Thyroid gland (tissue), 4 donors: ENCODE results near the gene MPP2. TPM values are rescaled to one million over a fixed set of nuclear protein-coding genes. Genes with fewer than 3 reads are reported as not detected.
A peak's percentile ranks its signal among the peaks of the same experiment; 100 is the strongest.

Experiments used
- DNase-seq, 2 donors: peaks; one replicate each; pipeline ENCODE4 v3.0.0-alpha.2; 2019
- H3K27ac ChIP-seq, 3 donors: fragments of 200-600 bp; sonication (generic); 1 replicate in 2 of 3; 2 replicates in 1 of 3; pipeline ENCODE4 v1.5.1; 2016 to 2019; ENCODE audit warnings: mild to moderate bottlenecking in 1 of 3, moderate library complexity in 1 of 3
- H3K27me3 ChIP-seq: fragments of 200-600 bp; sonication (generic); one replicate; pipeline ENCODE4 v1.5.1; 2019
- H3K36me3 ChIP-seq, 2 donors: fragments of 200-600 bp; sonication (generic); one replicate each; pipeline ENCODE4 v1.5.1; 2016 to 2019
- H3K4me1 ChIP-seq, 2 donors: fragments of 200-600 bp; sonication (generic); one replicate each; pipeline ENCODE4 v1.5.1; 2017 to 2019
- H3K4me3 ChIP-seq, 3 donors: fragments of 200-600 bp; sonication (generic); replicated peaks in 1 of 3; 1 replicate in 2 of 3; 2 replicates in 1 of 3; pipeline ENCODE4 v1.5.1; 2016; ENCODE audit warnings: mild to moderate bottlenecking in 1 of 3
- H3K9me3 ChIP-seq: fragments of 200-600 bp; sonication (generic); one replicate; pipeline ENCODE4 v1.5.1; 2017
- CTCF ChIP-seq, 6 experiments: fragments of 200-600 bp in 3 of 6; fragments of 450-650 bp in 3 of 6; sonication (generic) in 3 of 6; IDR thresholded peaks; one replicate each; pipeline ENCODE4 v1.5.1; 2016 to 2019; ENCODE audit warnings: antibody characterized with exemption in 6 of 6, mild to moderate bottlenecking in 2 of 6, inconsistent platforms in 1 of 6, moderate library complexity in 1 of 6
- POLR2A ChIP-seq, 2 donors: fragments of 450-650 bp; IDR thresholded peaks; one replicate each; pipeline ENCODE4 v1.6.1; 2017; ENCODE audit warnings: antibody characterized with exemption in 2 of 2, mild to moderate bottlenecking in 2 of 2, moderate library complexity in 1 of 2
- WGBS, 2 donors: methylation state at CpG; one replicate each; pipeline ENCODE4 v1.1.5; 2017; 5-methylcytosine and 5-hydroxymethylcytosine counted together
- intact Hi-C: fragments of 100-400 bp; cut with DNase I; formaldehyde crosslinking; loops from one replicate; pipeline ENCODE4 v1.15.1; 2023
- total RNA-seq, 4 donors: library from RNA; depleted of rRNA; stranded (reverse); fragments of >200 nt; gene quantifications; one replicate each; pipeline ENCODE4 v1.2.3, GENCODE V29; 2016

The MPP2 gene
- total RNA-seq, 4 donors from 2014 or later = 6.5 to 30.8 (median 9.0) TPM

DNA sequence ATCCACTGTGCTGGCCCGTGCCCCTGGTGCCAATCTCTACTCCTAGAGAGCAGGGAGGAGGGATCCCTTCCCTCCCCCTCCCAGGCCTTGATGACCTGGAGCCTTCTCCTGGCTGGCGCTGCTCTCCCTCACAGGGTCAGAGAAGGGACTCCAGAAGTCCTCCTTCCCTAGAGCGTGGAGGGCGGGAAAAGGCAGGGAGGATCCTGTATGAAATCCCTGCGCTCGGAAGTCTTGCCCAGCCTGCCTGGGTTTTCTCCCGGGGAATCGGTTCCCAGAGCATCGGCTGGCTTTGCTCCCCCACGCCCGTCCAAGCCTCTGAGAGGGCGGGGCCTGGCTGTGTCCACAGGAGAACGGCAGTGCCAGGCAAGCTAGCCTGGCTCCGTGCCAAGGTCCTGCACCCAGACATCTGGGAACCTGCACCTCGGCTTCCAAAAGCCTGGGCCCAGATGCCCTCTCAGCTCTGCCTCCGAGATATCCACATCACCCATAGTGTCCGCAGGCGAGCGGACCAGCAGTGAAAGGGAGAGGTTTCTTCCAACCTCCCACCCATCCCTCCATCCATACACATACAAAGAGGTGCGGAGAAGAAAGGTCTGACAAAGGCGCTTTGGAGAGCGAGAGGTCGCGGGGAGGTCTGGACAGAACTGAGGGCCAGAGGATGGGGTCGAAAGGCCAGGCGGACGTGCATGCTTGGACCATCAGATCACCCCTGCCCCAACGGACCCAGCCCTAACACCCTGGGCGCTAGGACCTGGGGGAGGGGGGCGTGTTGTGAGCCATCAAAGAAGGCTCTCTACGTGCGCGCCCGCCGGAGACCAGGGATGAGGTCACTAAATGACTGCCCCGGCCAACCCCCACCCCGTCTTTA lies 1.1 kb downstream of the MPP2 start:
- TF ChIP-seq CTCF (IDR thresholded peaks at IDR 0.05) (no peak), POLR2A (IDR thresholded peaks at IDR 0.05) (no peak)
- intact Hi-C loops = loop anchor here (10.0 kb wide), 1 partner anchor 219 kb away; the partner anchor contains the start of gene HDAC5

DNA sequence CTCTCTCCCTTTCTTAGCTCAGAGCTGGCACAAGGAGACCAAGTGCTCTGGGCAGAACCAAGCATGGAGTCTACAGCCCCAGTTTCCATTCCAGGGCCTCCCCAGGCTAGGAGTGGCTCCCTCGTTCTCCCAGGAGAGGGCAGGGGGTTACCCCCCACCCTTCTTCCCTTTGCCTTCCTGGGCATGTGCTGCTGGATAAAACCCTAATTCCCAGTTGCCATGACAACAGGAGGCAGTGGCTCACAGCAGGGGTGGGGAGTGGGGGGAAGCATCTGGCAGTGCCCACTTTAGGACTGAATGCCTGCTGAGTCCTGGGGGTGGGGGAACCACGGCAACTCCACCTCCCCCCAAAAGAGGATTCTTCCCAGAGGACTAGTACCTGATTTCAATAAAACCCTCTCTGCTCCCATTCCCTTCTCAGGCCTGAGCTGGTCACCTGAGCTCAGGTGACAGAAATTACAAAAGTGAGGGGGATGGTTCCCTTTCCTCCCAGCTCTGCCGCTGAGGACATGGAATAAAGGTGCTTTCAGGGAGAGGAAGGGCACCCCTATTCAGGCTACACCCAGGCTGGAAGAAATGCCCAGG lies 1.8 kb downstream of the MPP2 start:
- H3K4me3 ChIP-seq = no peak overlapping the region
- no peak for DNase-seq
- peaks cover 4 to 27% of the 10 kb centered on the region in 2 donors for H3K4me1 ChIP-seq
- H3K27ac ChIP-seq = no peak overlapping the region
- no peaks in the 10 kb centered on the region for H3K9me3 ChIP-seq
- TF ChIP-seq POLR2A (IDR thresholded peaks at IDR 0.05) = no peak
- no peak for TF ChIP-seq CTCF (IDR thresholded peaks at IDR 0.05)
- H3K27me3 ChIP-seq = no peaks in the 10 kb centered on the region
- WGBS, 2 donors = 48 to 52% methylated on average over 3 of the region's 3 CpGs
- intact Hi-C loops = loop anchor here (10.0 kb wide), 1 partner anchor 219 kb away; the partner anchor contains the start of gene HDAC5
- H3K36me3 ChIP-seq = no peaks in the 10 kb centered on the region

More for the DNA sequence above, 1.1 kb downstream of the MPP2 start:
- Histone ChIP-seq H3K4me3 (peak overlapping the region; percentile 47 to 68 (median 63)), H3K27me3 (no peaks in the 10 kb centered on the region), H3K36me3 (no peaks in the 10 kb centered on the region), H3K4me1 (peaks cover 0 to 20% of the 10 kb centered on the region in 2 donors), H3K9me3 (no peaks in the 10 kb centered on the region), H3K27ac (peak overlapping the region in 1 of 3 donors; percentile 55)
- 3 to 8% methylated on average over 24 to 30 of the region's 37 CpGs for WGBS, 2 donors
- peak; percentile 78 to 85 for DNase-seq

GRCh38 chr17:43901861-43902589 lies 5.3 kb downstream of the MPP2 start:
- intact Hi-C loops = loop anchor here (10.0 kb wide), 1 partner anchor 223 kb away; the partner anchor contains the start of gene HDAC5
- Histone ChIP-seq H3K4me1 (peaks cover 7 to 28% of the 10 kb centered on the region in 2 donors), H3K36me3 (no peaks in the 10 kb centered on the region), H3K27ac (no peak overlapping the region), H3K4me3 (no peak overlapping the region), H3K27me3 (no peaks in the 10 kb centered on the region), H3K9me3 (no peaks in the 10 kb centered on the region)
- TF ChIP-seq CTCF (IDR thresholded peaks at IDR 0.05) = no peak
- no peak for TF ChIP-seq POLR2A (IDR thresholded peaks at IDR 0.05)
- no peak for DNase-seq
- WGBS, 2 donors = 61 to 63% methylated on average over 7 of the region's 7 CpGs

- no peaks in the 10 kb centered on the region for H3K27me3 ChIP-seq
- peaks cover 7 to 25% of the 10 kb centered on the region in 2 donors for H3K4me1 ChIP-seq
- no peak for DNase-seq
- H3K36me3 ChIP-seq = no peaks in the 10 kb centered on the region
- H3K4me3 ChIP-seq = peak overlapping the region in 1 of 3 donors; percentile 23
- 21 to 31% methylated on average over 11 to 12 of the region's 13 CpGs for WGBS, 2 donors
- H3K27ac ChIP-seq = no peak overlapping the region
- intact Hi-C loops = loop anchor here (10.0 kb wide), 1 partner anchor 224 kb away; the partner anchor contains the start of gene HDAC5
- TF ChIP-seq POLR2A (IDR thresholded peaks at IDR 0.05) = no peak
- no peak for TF ChIP-seq CTCF (IDR thresholded peaks at IDR 0.05)
- H3K9me3 ChIP-seq = no peaks in the 10 kb centered on the region
Observed at GRCh38 chr17:43900858-43901754, 6.2 kb downstream of the MPP2 start.
